ENCODE measurements around the gene DUSP14.
"Not testable (repeated sequence)": the region's sequence is repeated elsewhere in the genome, so short reads cannot be mapped to it uniquely, and the experiment has no call there.

GRCh38 chr17:37457801-37458200 lies 31.9 kb upstream of the DUSP14 start:
- TF ChIP-seq POLR2A, POLR2AphosphoS5 (IDR thresholded peaks at IDR 0.05): not testable (repeated sequence)
- TF ChIP-seq, protein P1, sequence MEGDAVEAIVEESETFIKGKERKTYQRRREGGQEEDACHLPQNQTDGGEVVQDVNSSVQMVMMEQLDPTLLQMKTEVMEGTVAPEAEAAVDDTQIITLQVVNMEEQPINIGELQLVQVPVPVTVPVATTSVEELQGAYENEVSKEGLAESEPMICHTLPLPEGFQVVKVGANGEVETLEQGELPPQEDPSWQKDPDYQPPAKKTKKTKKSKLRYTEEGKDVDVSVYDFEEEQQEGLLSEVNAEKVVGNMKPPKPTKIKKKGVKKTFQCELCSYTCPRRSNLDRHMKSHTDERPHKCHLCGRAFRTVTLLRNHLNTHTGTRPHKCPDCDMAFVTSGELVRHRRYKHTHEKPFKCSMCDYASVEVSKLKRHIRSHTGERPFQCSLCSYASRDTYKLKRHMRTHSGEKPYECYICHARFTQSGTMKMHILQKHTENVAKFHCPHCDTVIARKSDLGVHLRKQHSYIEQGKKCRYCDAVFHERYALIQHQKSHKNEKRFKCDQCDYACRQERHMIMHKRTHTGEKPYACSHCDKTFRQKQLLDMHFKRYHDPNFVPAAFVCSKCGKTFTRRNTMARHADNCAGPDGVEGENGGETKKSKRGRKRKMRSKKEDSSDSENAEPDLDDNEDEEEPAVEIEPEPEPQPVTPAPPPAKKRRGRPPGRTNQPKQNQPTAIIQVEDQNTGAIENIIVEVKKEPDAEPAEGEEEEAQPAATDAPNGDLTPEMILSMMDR (IDR thresholded peaks at IDR 0.05 in 8 of 11, conservative IDR thresholded peaks at IDR 0.05 in 3 of 11) = not testable (repeated sequence)

Data from spleen (tissue), 7 donors.